HG02798 (cell line): ENCODE measurements around the gene KRTAP5-10.
"Not testable (repeated sequence)": the region's sequence is repeated elsewhere in the genome, so short reads cannot be mapped to it uniquely, and the experiment has no call there.

ENCODE experiments used
- ATAC-seq: cut with Tn5 transposase; IDR thresholded peaks from one replicate; pipeline ENCODE4 v1.9.1; 2021; ENCODE audit warnings: mild to moderate bottlenecking; ENCODE audit not compliant: unreplicated experiment, poor library complexity

Gene KRTAP5-10

GRCh38 chr11:71565263-71565662 lies at the start of gene KRTAP5-10:
Gene KRTAP5-10, plus strand, starts transcription at chr11:71565563. Its CDS starts 25 bp downstream, at chr11:71565588.
- ATAC-seq, result no peak

- no peak for ATAC-seq
These were observed 46.6 kb upstream of the KRTAP5-10 start for GRCh38 chr11:71518506-71519471.

GRCh38 chr11:71519546-71519945 lies 45.8 kb upstream of the KRTAP5-10 start:
- no peak for ATAC-seq

- ATAC-seq, result no peak
These were observed 40.0 kb upstream of the KRTAP5-10 start for GRCh38 chr11:71525188-71525937.

GRCh38 chr11:71525938-71526495 lies 39.3 kb upstream of the KRTAP5-10 start:
- ATAC-seq, result no peak

- not testable (repeated sequence) for ATAC-seq
These were observed 38.4 kb upstream of the KRTAP5-10 start, which contains the start of gene KRTAP5-7 for GRCh38 chr11:71526796-71527575. Gene KRTAP5-7, plus strand, starts transcription at chr11:71527267. Its CDS starts 34 bp downstream, at chr11:71527301.

GRCh38 chr11:71527576-71528210 lies 37.7 kb upstream of the KRTAP5-10 start:
- no peak for ATAC-seq

- no peak for ATAC-seq
These were observed 34.8 kb upstream of the KRTAP5-10 start for GRCh38 chr11:71530602-71531001.

GRCh38 chr11:71532036-71532610 lies 33.2 kb upstream of the KRTAP5-10 start:
- ATAC-seq, result no peak

GRCh38 chr11:71534711-71535608 lies 30.4 kb upstream of the KRTAP5-10 start:
- not testable (repeated sequence) for ATAC-seq

- no peak for ATAC-seq
These were observed 29.5 kb upstream of the KRTAP5-10 start for GRCh38 chr11:71535825-71536224.

- no peak for ATAC-seq
These were observed 27.8 kb upstream of the KRTAP5-10 start for GRCh38 chr11:71537537-71537936.

- ATAC-seq, result not testable (repeated sequence)
These were observed 27.2 kb upstream of the KRTAP5-10 start, which contains the start of gene KRTAP5-8 for GRCh38 chr11:71537977-71538665. Gene KRTAP5-8, plus strand, starts transcription at chr11:71538025. Its CDS starts 31 bp downstream, at chr11:71538056.

GRCh38 chr11:71538666-71538990 lies 26.7 kb upstream of the KRTAP5-10 start:
- no peak for ATAC-seq

- ATAC-seq, result no peak
These were observed 26.3 kb upstream of the KRTAP5-10 start for GRCh38 chr11:71539017-71539416.

- ATAC-seq, result not testable (repeated sequence)
These were observed 25.4 kb upstream of the KRTAP5-10 start for GRCh38 chr11:71539971-71540370.

- peak; percentile 76 for ATAC-seq
These were observed 24.6 kb upstream of the KRTAP5-10 start for GRCh38 chr11:71540521-71541304.
